ENCODE data around the gene LDLRAP1.

DNA sequence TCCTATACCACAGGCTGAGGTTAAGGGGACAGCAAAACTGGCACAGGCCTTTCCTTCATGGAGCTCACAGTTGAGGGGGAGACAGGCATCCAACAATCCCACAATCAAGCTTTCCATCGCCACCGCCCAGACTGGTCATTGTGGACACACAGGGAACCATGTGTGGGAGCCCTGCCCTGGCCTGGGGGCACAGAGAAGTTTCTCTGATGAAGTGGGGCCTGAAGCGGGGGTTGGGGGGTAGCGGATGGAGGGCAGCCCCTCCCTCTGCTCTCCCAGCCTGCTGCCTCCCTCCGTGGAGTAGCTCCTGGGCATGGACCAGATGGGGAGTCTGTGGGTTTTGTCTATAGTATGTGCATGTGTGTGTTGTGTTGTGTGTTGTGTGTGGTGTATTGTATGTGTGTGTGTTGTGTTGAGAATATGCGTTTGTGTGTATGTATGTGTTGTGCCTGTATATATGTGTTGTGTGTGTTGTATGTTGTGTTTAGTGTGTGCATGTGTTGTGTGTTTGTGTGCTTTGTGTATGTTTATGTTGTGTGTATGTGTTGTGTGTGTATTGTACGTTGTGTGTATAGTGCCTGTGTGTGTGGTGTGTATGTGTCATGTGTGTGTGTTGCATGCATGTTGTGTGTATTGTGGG, 14.4 kb upstream of the LDLRAP1 start:
- TF ChIP-seq, protein P1, sequence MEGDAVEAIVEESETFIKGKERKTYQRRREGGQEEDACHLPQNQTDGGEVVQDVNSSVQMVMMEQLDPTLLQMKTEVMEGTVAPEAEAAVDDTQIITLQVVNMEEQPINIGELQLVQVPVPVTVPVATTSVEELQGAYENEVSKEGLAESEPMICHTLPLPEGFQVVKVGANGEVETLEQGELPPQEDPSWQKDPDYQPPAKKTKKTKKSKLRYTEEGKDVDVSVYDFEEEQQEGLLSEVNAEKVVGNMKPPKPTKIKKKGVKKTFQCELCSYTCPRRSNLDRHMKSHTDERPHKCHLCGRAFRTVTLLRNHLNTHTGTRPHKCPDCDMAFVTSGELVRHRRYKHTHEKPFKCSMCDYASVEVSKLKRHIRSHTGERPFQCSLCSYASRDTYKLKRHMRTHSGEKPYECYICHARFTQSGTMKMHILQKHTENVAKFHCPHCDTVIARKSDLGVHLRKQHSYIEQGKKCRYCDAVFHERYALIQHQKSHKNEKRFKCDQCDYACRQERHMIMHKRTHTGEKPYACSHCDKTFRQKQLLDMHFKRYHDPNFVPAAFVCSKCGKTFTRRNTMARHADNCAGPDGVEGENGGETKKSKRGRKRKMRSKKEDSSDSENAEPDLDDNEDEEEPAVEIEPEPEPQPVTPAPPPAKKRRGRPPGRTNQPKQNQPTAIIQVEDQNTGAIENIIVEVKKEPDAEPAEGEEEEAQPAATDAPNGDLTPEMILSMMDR (IDR thresholded peaks at IDR 0.05), result no peak
- TF ChIP-seq EZH2 (IDR thresholded peaks at IDR 0.05; ENCODE audit: borderline replicate concordance, insufficient read depth, low read depth, low read length, poor library complexity, severe bottlenecking), result no peak

Data from B cell (primary cell).